ENCODE results near the gene TRIM17.

DNA sequence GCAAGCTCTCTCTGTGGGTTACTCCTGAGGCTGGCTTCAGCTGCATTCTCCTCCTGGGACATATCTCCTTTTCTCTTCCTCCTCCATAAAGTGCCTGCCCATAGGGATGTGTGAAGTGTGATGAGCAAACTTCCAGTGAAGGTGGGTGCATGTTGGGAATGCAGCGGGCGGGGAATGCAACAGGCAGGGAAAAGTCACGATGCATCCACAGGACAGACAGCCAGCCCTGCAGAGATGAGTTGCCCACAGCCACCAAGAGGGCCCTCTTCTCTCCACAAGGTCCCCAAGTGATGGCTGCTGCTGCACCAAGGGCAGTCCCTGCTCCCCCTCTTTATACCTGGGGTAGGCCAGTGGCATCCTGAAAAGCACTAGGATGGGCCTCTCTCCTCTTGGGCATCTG lies 37.0 kb upstream of the TRIM17 start:
- TF ChIP-seq, protein P1, sequence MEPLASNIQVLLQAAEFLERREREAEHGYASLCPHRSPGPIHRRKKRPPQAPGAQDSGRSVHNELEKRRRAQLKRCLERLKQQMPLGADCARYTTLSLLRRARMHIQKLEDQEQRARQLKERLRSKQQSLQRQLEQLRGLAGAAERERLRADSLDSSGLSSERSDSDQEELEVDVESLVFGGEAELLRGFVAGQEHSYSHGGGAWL (CRISPR knock-in tag; IDR thresholded peaks at IDR 0.05) = no peak
- TF ChIP-seq, protein P2, sequence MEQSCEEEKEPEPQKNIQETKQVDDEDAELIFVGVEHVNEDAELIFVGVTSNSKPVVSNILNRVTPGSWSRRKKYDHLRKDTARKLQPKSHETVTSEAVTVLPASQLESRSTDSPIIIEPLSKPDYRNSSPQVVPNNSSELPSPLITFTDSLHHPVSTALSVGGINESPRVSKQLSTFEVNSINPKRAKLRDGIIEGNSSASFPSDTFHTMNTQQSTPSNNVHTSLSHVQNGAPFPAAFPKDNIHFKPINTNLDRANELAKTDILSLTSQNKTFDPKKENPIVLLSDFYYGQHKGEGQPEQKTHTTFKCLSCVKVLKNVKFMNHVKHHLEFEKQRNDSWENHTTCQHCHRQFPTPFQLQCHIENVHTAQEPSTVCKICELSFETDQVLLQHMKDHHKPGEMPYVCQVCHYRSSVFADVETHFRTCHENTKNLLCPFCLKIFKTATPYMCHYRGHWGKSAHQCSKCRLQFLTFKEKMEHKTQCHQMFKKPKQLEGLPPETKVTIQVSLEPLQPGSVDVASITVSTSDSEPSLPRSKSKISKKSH (CRISPR knock-in tag; IDR thresholded peaks at IDR 0.05; ENCODE audit: borderline replicate concordance) = no peak
- no peak for TF ChIP-seq FOXP1 (IDR thresholded peaks at IDR 0.05)
- no peak for TF ChIP-seq FOXP1 (CRISPR knock-in tag; IDR thresholded peaks at IDR 0.05)
- no peak for TF ChIP-seq CHD2 (IDR thresholded peaks at IDR 0.05; ENCODE audit: low read depth, low read length)
- TF ChIP-seq, protein P3, sequence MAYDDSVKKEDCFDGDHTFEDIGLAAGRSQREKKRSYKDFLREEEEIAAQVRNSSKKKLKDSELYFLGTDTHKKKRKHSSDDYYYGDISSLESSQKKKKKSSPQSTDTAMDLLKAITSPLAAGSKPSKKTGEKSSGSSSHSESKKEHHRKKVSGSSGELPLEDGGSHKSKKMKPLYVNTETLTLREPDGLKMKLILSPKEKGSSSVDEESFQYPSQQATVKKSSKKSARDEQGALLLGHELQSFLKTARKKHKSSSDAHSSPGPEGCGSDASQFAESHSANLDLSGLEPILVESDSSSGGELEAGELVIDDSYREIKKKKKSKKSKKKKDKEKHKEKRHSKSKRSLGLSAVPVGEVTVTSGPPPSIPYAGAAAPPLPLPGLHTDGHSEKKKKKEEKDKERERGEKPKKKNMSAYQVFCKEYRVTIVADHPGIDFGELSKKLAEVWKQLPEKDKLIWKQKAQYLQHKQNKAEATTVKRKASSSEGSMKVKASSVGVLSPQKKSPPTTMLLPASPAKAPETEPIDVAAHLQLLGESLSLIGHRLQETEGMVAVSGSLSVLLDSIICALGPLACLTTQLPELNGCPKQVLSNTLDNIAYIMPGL (CRISPR knock-in tag; IDR thresholded peaks at IDR 0.05; ENCODE audit: borderline replicate concordance in 1 of 2, low read depth in 1 of 2) = no peak
- TF ChIP-seq TCF12 (IDR thresholded peaks at IDR 0.05) = no peak
- TF ChIP-seq TCF12 (CRISPR knock-in tag; IDR thresholded peaks at IDR 0.05) = no peak
